Upper lobe of left lung (tissue), 6 donors: Measurements from ENCODE around the gene EIF3M. TPM values are rescaled to one million over a fixed set of nuclear protein-coding genes. Genes with fewer than 3 reads are reported as not detected.

Experiments used
- ATAC-seq, 2 donors: fragments of 200-7000 bp; cut with Tn5 transposase; one replicate each; pipeline ENCODE4 v1.9.1; 2022; ENCODE audit warnings: mild to moderate bottlenecking in 2 of 2, moderate library complexity in 2 of 2; ENCODE audit not compliant: low FRiP score in 2 of 2
- DNase-seq, 2 donors: peaks; one replicate each; pipeline ENCODE4 v3.0.0-alpha.2; 2019 to 2020
- H3K27ac ChIP-seq, 4 donors: fragments of 200-600 bp; sonication (generic); one replicate each; pipeline ENCODE4 v1.5.1; 2016 to 2019
- H3K27me3 ChIP-seq, 4 donors: fragments of 200-600 bp; sonication (generic); one replicate each; pipeline ENCODE4 v1.5.1; 2017 to 2019
- H3K36me3 ChIP-seq, 4 donors: fragments of 200-600 bp; sonication (generic); one replicate each; pipeline ENCODE4 v1.5.1; 2016 to 2019
- H3K4me1 ChIP-seq, 4 donors: fragments of 200-600 bp; sonication (generic); one replicate each; pipeline ENCODE4 v1.5.1; 2018 to 2019
- H3K4me3 ChIP-seq, 4 donors: fragments of 200-600 bp; sonication (generic); one replicate each; pipeline ENCODE4 v1.5.1; 2017 to 2019; ENCODE audit warnings: mild to moderate bottlenecking in 2 of 4, moderate library complexity in 1 of 4
- H3K9me3 ChIP-seq, 4 donors: fragments of 200-600 bp; sonication (generic); one replicate each; pipeline ENCODE4 v1.5.1; 2018 to 2019
- CTCF ChIP-seq, 6 experiments: fragments of 450-650 bp in 4 of 6; fragments of 200-600 bp in 2 of 6; sonication (generic) in 2 of 6; IDR thresholded peaks; one replicate each; pipeline ENCODE4 v1.5.1; 2016 to 2019; ENCODE audit warnings: antibody characterized with exemption in 6 of 6
- EP300 ChIP-seq, 4 donors: sonication (generic); formaldehyde crosslinking; IDR thresholded peaks; one replicate each; pipeline ENCODE4 v1.5.1; 2017; ENCODE audit warnings: antibody characterized with exemption in 4 of 4, control low read depth in 2 of 4
- POLR2A ChIP-seq, 4 donors: fragments of 450-650 bp; IDR thresholded peaks; one replicate each; pipeline ENCODE4 v1.5.1; 2016 to 2017; ENCODE audit warnings: antibody characterized with exemption in 4 of 4, mild to moderate bottlenecking in 2 of 4
- POLR2AphosphoS5 ChIP-seq, 2 donors: sonication (generic); formaldehyde crosslinking; IDR thresholded peaks; one replicate each; pipeline ENCODE4 v1.5.1; 2017; ENCODE audit warnings: antibody characterized with exemption in 2 of 2
- WGBS, 2 donors: methylation state at CpG; one replicate each; pipeline ENCODE4 v1.1.5; 2017 to 2018; 5-methylcytosine and 5-hydroxymethylcytosine counted together
- total RNA-seq, 6 donors: library from RNA; depleted of rRNA in 4 of 6; stranded (reverse); fragments of >200 nt in 4 of 6; gene quantifications; one replicate each; pipeline versions ENCODE4 v1.1.0 to v1.2.1, GENCODE V29; 2016 to 2021
- donor health status: DM: no; HTN: no; CAD: no; lungs with moderate emphysema.
- donor health status: DM: no; HTN: yes; CAD: no; lungs with severe emphysema.

EIF3M gene
- total RNA-seq, 6 donors from 2014 or later: 81.7 to 271 (median 155) TPM

GRCh38 chr11:32575070-32575469 lies 8.6 kb upstream of the EIF3M start:
- 64 to 73% methylated on average over 2 of the region's 2 CpGs for WGBS, 2 donors
- no peak for TF ChIP-seq EP300 (IDR thresholded peaks at IDR 0.05)
- no peak for TF ChIP-seq CTCF (IDR thresholded peaks at IDR 0.05)
- no peak for TF ChIP-seq POLR2AphosphoS5 (IDR thresholded peaks at IDR 0.05)
- no peak for TF ChIP-seq POLR2A (IDR thresholded peaks at IDR 0.05)

DNA sequence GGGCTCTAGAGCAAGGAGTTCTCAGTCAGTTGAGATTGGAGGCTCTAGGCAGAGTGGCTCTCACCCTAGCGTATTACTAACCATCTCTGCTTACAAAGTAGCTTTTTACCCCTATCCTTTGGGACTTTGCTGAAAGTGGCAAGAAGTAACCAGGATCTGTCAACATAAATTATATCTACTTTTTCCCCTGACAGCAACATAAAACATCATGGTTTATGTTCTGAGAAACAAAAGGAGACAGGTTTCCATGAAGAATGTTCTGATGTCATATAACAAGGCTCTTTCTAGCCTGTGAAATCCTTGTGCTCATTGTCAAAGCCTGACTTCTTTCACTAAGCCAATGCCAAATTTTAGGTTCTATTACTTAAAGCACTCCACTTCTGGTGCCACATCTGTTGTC lies 7.2 kb upstream of the EIF3M start:
- H3K4me3 ChIP-seq: no peak overlapping the region
- H3K27ac ChIP-seq: no peak overlapping the region
- ATAC-seq (no peak), DNase-seq (no peak)
- no peaks in the 10 kb centered on the region for H3K27me3 ChIP-seq
- 94 to 100% methylated on average over 1 of the region's 1 CpG for WGBS, 2 donors
- H3K36me3 ChIP-seq: no peaks in the 10 kb centered on the region
- no peaks in the 10 kb centered on the region for H3K9me3 ChIP-seq
- no peaks in the 10 kb centered on the region for H3K4me1 ChIP-seq
- TF ChIP-seq POLR2A (IDR thresholded peaks at IDR 0.05): no peak
- TF ChIP-seq POLR2AphosphoS5 (IDR thresholded peaks at IDR 0.05): no peak
- TF ChIP-seq CTCF (IDR thresholded peaks at IDR 0.05): no peak
- no peak for TF ChIP-seq EP300 (IDR thresholded peaks at IDR 0.05)

More at GRCh38 chr11:32575070-32575469, 8.6 kb upstream of the EIF3M start:
- DNase-seq: no peak
- Histone ChIP-seq H3K27me3 (no peaks in the 10 kb centered on the region), H3K27ac (no peak overlapping the region), H3K36me3 (no peaks in the 10 kb centered on the region), H3K4me1 (no peaks in the 10 kb centered on the region), H3K4me3 (no peak overlapping the region), H3K9me3 (no peaks in the 10 kb centered on the region)
- no peak for ATAC-seq

GRCh38 chr11:32580967-32581366 lies 2.7 kb upstream of the EIF3M start:
- Histone ChIP-seq H3K9me3 (peaks cover 0 to 6% (median 0%) of the 10 kb centered on the region in 4 donors), H3K36me3 (no peaks in the 10 kb centered on the region), H3K27ac (no peak overlapping the region), H3K4me3 (no peak overlapping the region), H3K27me3 (no peaks in the 10 kb centered on the region), H3K4me1 (peaks cover 11 to 17% (median 13%) of the 10 kb centered on the region in 4 donors)
- TF ChIP-seq POLR2AphosphoS5 (IDR thresholded peaks at IDR 0.05) (no peak), POLR2A (IDR thresholded peaks at IDR 0.05) (no peak), EP300 (IDR thresholded peaks at IDR 0.05) (no peak), CTCF (IDR thresholded peaks at IDR 0.05) (no peak)
- DNase-seq (no peak), ATAC-seq (no peak)
- 43 to 52% methylated on average over 2 of the region's 2 CpGs for WGBS, 2 donors

DNA sequence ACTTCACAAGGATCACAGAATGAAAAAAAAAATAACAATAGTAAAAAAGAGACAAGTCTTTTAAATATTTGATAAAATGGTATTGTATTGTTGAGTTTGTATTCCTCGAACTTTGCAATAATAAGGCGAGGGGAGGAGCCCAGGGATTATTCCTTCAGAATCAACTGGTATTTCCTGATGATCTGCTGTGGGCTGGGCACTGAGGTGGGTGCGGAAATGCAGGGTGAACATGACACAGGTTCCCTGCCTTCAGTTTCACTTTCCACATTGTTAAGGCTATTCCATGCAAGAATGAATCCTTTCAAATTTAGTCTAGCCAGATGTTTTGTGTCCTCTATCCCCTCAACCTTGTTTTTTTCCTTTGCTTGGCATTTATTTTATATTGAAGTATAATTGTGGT lies 2.1 kb upstream of the EIF3M start:
- ATAC-seq (no peak), DNase-seq (no peak)
- Histone ChIP-seq H3K4me3 (no peak overlapping the region), H3K27me3 (no peaks in the 10 kb centered on the region), H3K27ac (no peak overlapping the region), H3K4me1 (peaks cover 11 to 23% (median 17%) of the 10 kb centered on the region in 4 donors), H3K9me3 (peaks cover 0 to 6% (median 0%) of the 10 kb centered on the region in 4 donors), H3K36me3 (no peaks in the 10 kb centered on the region)
- TF ChIP-seq POLR2AphosphoS5 (IDR thresholded peaks at IDR 0.05): no peak
- TF ChIP-seq POLR2A (IDR thresholded peaks at IDR 0.05): no peak
- TF ChIP-seq EP300 (IDR thresholded peaks at IDR 0.05): no peak
- TF ChIP-seq CTCF (IDR thresholded peaks at IDR 0.05): no peak
- 84% methylated on average over 3 of the region's 3 CpGs for WGBS, 2 donors

DNA sequence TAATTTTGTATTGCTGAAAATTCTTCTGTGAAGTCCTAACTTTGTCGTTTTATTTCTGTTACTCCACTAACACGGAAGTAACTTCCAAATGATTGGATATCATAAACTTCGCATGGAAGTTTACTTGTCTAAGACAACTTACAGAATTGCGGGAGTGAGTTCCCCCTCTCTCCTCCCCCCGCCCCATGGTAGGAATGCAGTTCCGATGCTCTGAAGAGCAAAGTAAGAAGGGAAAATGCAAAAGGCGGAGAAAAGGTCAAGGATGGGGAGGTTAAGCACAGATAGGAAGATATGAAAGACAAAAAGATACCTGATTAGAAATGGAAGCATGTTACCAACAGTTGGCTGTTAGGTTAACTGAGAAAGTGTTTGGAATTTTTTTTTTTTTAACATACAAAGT lies 1.3 kb downstream of the EIF3M start:
- Histone ChIP-seq H3K36me3 (peaks cover 9 to 13% (median 12%) of the 10 kb centered on the region in 4 donors), H3K4me1 (peaks cover 11 to 31% (median 19%) of the 10 kb centered on the region in 4 donors), H3K27me3 (no peaks in the 10 kb centered on the region), H3K4me3 (peak overlapping the region in 3 of 4 donors; percentile 69 to 91 (median 76)), H3K27ac (no peak overlapping the region), H3K9me3 (peaks cover 0 to 6% (median 0%) of the 10 kb centered on the region in 4 donors)
- DNase-seq (no peak), ATAC-seq (no peak)
- WGBS, 2 donors: 16 to 20% methylated on average over 7 of the region's 7 CpGs
- TF ChIP-seq POLR2A (IDR thresholded peaks at IDR 0.05) (no peak), CTCF (IDR thresholded peaks at IDR 0.05) (no peak), EP300 (IDR thresholded peaks at IDR 0.05) (no peak), POLR2AphosphoS5 (IDR thresholded peaks at IDR 0.05) (no peak)
